Right lobe of liver (tissue), 4 donors: ENCODE results near the gene AREG.

Experiments
- POLR2A ChIP-seq: fragments of 450-650 bp; IDR thresholded peaks from one replicate; pipeline ENCODE4 v1.6.1; 2017; ENCODE audit warnings: antibody characterized with exemption, mild to moderate bottlenecking
- TF ChIP-seq, protein P1 (sequence below), 4 donors: fragments of 200-600 bp in 3 of 4; fragments of 450-650 bp in 1 of 4; IDR thresholded peaks; one replicate each; pipeline versions ENCODE4 v1.5.1 to v1.8.0; 2016 to 2022; ENCODE audit warnings: antibody characterized with exemption in 4 of 4, mild to moderate bottlenecking in 2 of 4
- donor health status: DM: no; HTN: no; CAD: no.
- donor health status: DM: no; HTN: no; CAD: no.
- donor health status: DM: no; HTN: yes; CAD: no.

DNA sequence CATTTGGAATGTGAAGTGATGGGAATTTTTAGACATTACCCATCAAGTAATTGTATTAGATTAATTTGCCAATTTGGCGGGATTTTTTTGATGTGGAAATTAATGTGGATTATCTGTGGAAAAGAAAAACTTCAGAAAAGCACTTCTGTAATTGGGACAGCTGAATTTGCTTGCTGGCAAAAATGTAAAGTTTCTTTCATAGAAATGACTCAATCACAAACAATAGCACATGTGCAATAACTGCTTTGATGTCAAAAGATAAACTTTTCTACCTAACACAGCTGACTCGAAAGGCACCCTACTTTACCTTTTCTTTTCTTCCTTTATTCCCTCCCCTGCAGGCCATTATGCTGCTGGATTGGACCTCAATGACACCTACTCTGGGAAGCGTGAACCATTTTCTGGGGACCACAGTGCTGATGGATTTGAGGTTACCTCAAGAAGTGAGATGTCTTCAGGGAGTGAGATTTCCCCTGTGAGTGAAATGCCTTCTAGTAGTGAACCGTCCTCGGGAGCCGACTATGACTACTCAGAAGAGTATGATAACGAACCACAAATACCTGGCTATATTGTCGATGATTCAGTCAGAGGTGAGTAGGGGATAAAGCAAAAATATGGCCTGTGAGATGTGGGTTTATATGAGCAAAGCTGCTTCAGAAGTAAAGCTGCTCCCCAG, 1.4 kb downstream of the AREG start:
- no peak for TF ChIP-seq POLR2A
- TF ChIP-seq, protein P1, sequence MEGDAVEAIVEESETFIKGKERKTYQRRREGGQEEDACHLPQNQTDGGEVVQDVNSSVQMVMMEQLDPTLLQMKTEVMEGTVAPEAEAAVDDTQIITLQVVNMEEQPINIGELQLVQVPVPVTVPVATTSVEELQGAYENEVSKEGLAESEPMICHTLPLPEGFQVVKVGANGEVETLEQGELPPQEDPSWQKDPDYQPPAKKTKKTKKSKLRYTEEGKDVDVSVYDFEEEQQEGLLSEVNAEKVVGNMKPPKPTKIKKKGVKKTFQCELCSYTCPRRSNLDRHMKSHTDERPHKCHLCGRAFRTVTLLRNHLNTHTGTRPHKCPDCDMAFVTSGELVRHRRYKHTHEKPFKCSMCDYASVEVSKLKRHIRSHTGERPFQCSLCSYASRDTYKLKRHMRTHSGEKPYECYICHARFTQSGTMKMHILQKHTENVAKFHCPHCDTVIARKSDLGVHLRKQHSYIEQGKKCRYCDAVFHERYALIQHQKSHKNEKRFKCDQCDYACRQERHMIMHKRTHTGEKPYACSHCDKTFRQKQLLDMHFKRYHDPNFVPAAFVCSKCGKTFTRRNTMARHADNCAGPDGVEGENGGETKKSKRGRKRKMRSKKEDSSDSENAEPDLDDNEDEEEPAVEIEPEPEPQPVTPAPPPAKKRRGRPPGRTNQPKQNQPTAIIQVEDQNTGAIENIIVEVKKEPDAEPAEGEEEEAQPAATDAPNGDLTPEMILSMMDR (IDR thresholded peaks at IDR 0.05), result no peak
